Nephron progenitor cell (in vitro differentiated cells): ENCODE measurements around the gene LARP4B.

Experiments used
- DNase-seq: peaks from one replicate; pipeline ENCODE4 v3.0.0; 2021
- H3K27ac Mint-ChIP-seq: 2 replicates; pipeline ENCODE4 v1.8.0; 2021; ENCODE audit warnings: mild to moderate bottlenecking, moderate library complexity, mixed read lengths
- H3K27me3 Mint-ChIP-seq: 2 replicates; pipeline ENCODE4 v1.8.0; 2021; ENCODE audit warnings: mild to moderate bottlenecking, low read depth, mixed read lengths; ENCODE audit not compliant: poor library complexity
- H3K36me3 Mint-ChIP-seq: 2 replicates; pipeline ENCODE4 v1.8.0; 2021; ENCODE audit warnings: low read depth, mixed read lengths
- H3K4me1 Mint-ChIP-seq: 2 replicates; pipeline ENCODE4 v1.8.0; 2021; ENCODE audit warnings: mixed read lengths
- H3K4me3 Mint-ChIP-seq: 2 replicates; pipeline ENCODE4 v1.8.0; 2021; ENCODE audit warnings: mild to moderate bottlenecking, moderate library complexity, mixed read lengths
- H3K9me3 Mint-ChIP-seq: 2 replicates; pipeline ENCODE4 v1.8.0; 2021; ENCODE audit warnings: mild to moderate bottlenecking, moderate library complexity, mixed read lengths
- CTCF ChIP-seq: fragments of 200-600 bp; sonication (generic); IDR thresholded peaks from 2 replicates; pipeline ENCODE4 v1.5.0; 2021; ENCODE audit warnings: antibody characterized with exemption

The LARP4B gene

GRCh38 chr10:816958-817357, 114.5 kb downstream of the LARP4B start:
- no peak overlapping the region for H3K4me3 Mint-ChIP-seq
- H3K36me3 Mint-ChIP-seq = peaks cover 72% of the 10 kb centered on the region
- no peak overlapping the region for H3K27ac Mint-ChIP-seq
- H3K9me3 Mint-ChIP-seq = no peaks in the 10 kb centered on the region
- TF ChIP-seq CTCF = no peak
- no peaks in the 10 kb centered on the region for H3K27me3 Mint-ChIP-seq
- no peak for DNase-seq
- no peaks in the 10 kb centered on the region for H3K4me1 Mint-ChIP-seq

GRCh38 chr10:816091-816477, 115.4 kb downstream of the LARP4B start:
- no peak overlapping the region for H3K4me3 Mint-ChIP-seq
- no peak overlapping the region for H3K27ac Mint-ChIP-seq
- no peak for DNase-seq
- no peaks in the 10 kb centered on the region for H3K4me1 Mint-ChIP-seq
- no peaks in the 10 kb centered on the region for H3K27me3 Mint-ChIP-seq
- H3K36me3 Mint-ChIP-seq = peaks cover 73% of the 10 kb centered on the region
- H3K9me3 Mint-ChIP-seq = no peaks in the 10 kb centered on the region
- no peak for TF ChIP-seq CTCF

GRCh38 chr10:815338-816090, 116.0 kb downstream of the LARP4B start:
- H3K27ac Mint-ChIP-seq = peak overlapping the region; percentile 13
- no peaks in the 10 kb centered on the region for H3K9me3 Mint-ChIP-seq
- H3K4me1 Mint-ChIP-seq = no peaks in the 10 kb centered on the region
- no peak for DNase-seq
- TF ChIP-seq CTCF = peak; percentile 22
- peaks cover 70% of the 10 kb centered on the region for H3K36me3 Mint-ChIP-seq
- H3K27me3 Mint-ChIP-seq = no peaks in the 10 kb centered on the region
- no peak overlapping the region for H3K4me3 Mint-ChIP-seq

GRCh38 chr10:814536-815302, 116.8 kb downstream of the LARP4B start:
- no peaks in the 10 kb centered on the region for H3K4me1 Mint-ChIP-seq

GRCh38 chr10:813286-813685, 118.2 kb downstream of the LARP4B start:
- H3K27me3 Mint-ChIP-seq = no peaks in the 10 kb centered on the region
- no peak overlapping the region for H3K4me3 Mint-ChIP-seq
- H3K36me3 Mint-ChIP-seq = peaks cover 76% of the 10 kb centered on the region
- H3K9me3 Mint-ChIP-seq = no peaks in the 10 kb centered on the region
- TF ChIP-seq CTCF = no peak
- no peaks in the 10 kb centered on the region for H3K4me1 Mint-ChIP-seq
- no peak for DNase-seq
- peak overlapping the region; percentile 44 for H3K27ac Mint-ChIP-seq

More at GRCh38 chr10:814536-815302, 116.8 kb downstream of the LARP4B start:
- Mint-ChIP-seq H3K36me3 (peaks cover 70% of the 10 kb centered on the region), H3K27me3 (no peaks in the 10 kb centered on the region), H3K4me3 (no peak overlapping the region), H3K9me3 (no peaks in the 10 kb centered on the region), H3K27ac (no peak overlapping the region)
- DNase-seq = no peak
- no peak for TF ChIP-seq CTCF
